GM23248 (cell line): ENCODE measurements around the gene SNRPA.

Experiments used
- EZH2 ChIP-seq: fragments of 200-600 bp; sonication (generic); IDR thresholded peaks from 2 replicates; pipeline ENCODE4 v1.6.1; 2018; ENCODE audit warnings: antibody characterized with exemption, mild to moderate bottlenecking; ENCODE audit not compliant: insufficient read depth, poor library complexity, severe bottlenecking
- EZH2phosphoT487 ChIP-seq: fragments of 200-600 bp; sonication (generic); IDR thresholded peaks from 2 replicates; pipeline ENCODE4 v1.6.1; 2018; ENCODE audit warnings: antibody characterized with exemption, moderate library complexity, mild to moderate bottlenecking, low read depth; ENCODE audit not compliant: insufficient read depth

- TF ChIP-seq EZH2 (no peak), EZH2phosphoT487 (no peak)
Observed at GRCh38 chr19:40808497-40808896, 57.5 kb downstream of the SNRPA start.
